Activated CD4-positive, CD25-positive, alpha-beta regulatory T cell treated with anti-CD3 and anti-CD28 coated beads, Interleukin-2, amount 50 U/mL, for 72 hours (primary cell): ENCODE data around the gene TRPM2.

Experiments used
- DNase-seq: peaks from one replicate; pipeline ENCODE4 v3.0.0; 2021

The TRPM2 gene

DNA sequence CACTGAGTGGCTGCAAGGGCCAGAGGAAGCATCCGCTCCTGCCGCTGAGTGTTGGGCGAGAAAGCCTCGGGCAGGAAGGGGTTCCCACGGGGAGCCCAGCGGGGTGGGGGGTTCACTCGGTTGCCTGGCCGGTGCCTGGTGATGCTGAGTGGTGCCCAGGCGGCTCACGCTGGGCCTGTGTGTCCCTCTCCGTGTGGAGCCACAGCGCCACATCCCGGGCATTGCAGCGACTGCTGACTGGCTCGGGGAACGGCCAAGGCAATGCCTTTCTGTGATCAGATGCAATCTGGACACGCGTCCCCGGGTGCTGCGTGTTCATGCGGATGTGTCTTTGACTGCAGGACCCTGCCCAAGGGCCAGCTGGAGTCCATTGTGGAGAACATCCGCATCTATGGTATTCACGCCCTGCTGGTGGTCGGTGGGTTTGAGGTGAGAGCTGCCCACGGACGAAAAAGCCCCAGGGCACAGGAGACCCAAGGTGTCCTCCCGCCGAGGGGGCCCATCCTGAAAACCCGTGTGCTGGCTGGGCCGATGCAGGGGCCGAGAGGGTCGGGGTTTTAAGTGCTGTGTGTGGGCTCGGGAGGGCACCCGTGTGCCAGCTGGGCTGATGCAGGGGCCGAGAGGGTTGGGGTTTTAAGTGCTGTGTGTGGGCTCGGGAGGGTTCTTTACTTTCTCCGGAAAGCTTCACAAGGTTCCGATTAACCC, 30.6 kb upstream of the TRPM2 start:
- DNase-seq: no peak

DNA sequence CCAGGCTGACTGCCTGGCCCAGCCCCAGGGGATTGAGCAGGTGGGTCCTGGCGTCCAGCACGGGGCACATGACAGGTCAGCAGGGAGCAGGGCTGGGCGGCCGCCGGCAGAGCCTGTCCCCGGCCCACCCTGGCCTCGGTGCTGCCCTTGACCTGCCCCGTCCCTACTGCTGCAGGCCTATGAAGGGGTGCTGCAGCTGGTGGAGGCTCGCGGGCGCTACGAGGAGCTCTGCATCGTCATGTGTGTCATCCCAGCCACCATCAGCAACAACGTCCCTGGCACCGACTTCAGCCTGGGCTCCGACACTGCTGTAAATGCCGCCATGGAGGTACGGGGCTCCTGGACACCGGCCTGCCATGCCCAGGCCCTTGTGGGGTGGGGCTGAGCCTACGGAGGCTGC, 29.8 kb upstream of the TRPM2 start:
- no peak for DNase-seq

DNA sequence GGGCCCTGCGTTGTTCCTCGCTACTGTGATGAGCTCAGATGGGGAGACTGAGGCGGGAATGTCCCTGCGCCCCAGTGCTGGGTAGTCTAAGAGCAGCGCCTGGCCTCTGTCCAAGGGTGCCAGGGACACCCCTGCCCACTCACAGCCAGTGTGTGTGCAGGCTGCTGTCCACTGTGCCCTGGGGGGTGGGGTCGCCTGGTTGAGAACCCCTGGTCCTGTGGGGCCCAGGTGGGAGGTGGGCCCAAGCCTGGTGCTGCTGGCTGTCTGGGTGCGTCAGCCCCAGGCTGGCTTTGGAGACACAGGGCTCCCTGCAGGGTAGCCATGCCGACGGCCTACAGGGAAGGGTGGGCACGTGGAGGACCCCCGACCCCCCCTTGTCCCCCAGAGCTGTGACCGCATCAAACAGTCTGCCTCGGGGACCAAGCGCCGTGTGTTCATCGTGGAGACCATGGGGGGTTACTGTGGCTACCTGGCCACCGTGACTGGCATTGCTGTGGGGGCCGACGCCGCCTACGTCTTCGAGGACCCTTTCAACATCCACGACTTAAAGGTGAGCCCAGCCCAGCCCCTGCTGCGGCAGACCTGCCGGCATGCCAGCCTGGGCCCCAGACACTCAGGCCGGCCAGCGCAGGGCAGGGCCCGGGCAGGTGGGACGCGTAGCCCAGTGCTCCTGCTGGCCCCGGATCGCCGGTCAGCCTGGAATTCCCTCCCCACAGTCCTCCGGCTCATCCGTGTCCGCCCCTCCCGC, 29.1 kb upstream of the TRPM2 start:
- DNase-seq: no peak

DNA sequence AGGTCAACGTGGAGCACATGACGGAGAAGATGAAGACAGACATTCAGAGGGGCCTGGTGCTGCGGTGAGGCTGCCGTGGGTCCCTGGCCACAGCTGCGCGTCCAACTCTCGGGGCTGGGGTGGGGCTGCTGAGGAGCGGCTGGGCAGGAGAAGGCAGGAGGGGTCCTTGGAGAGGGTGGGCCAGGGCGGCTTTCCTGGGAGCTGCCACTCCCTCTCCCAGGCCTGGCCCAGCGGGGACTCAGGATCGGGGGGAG, 28.6 kb upstream of the TRPM2 start:
- DNase-seq: no peak

DNA sequence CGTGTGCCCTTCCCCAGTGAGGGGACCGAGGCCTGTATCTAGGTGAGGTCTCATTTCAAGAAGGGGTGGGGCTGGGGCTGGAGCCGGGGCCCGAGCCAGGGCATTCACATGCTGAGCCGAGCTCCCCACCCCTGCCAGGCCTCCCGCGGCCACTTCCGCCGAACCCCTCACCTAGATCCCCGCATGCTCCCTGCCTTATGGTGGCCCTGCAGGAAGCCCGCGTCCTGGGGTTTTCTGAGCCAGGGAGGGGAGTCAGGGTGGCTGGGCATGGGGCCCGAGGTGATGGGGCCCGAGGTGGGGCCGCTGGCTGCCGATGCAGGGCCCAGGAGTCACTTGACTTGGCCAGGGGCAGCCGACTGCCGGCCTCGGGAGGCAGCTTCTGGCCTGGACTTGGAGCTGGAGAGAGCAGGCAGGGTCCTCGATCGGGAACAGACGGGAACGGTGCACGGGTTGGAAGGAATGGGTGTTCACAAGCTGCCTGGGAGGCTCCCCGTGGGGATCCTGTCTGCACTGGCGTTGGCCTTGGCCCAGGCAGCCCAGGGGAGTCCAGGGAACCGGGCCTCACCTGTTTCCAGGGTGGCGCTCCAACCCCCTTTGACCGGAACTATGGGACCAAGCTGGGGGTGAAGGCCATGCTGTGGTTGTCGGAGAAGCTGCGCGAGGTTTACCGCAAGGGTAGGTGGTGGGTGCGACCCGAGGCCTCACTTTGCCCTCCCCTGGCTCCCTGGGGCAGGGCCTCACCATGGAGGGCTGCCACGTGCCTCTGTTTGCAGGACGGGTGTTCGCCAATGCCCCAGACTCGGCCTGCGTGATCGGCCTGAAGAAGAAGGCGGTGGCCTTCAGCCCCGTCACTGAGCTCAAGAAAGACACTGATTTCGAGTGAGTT, 27.8 kb upstream of the TRPM2 start:
- no peak for DNase-seq

DNA sequence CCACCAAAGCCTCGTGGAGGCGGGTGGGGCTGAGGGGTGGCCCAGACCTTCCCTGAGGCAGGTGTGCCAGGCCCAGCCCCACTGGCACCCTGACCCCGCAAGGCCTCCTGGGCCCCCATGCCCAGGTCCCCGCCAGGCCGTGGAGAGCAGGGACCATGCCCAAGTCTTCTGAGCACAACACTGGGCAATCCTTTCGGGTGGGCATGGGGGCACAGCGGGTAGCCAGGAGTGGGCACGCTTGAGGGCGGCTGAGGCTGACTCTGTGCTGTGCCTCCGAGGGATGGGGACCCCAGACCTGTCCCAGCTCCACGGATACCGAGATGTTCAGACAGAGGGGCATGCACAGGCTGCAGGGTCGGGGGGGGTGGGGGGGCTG, 27.2 kb upstream of the TRPM2 start:
- no peak for DNase-seq

DNA sequence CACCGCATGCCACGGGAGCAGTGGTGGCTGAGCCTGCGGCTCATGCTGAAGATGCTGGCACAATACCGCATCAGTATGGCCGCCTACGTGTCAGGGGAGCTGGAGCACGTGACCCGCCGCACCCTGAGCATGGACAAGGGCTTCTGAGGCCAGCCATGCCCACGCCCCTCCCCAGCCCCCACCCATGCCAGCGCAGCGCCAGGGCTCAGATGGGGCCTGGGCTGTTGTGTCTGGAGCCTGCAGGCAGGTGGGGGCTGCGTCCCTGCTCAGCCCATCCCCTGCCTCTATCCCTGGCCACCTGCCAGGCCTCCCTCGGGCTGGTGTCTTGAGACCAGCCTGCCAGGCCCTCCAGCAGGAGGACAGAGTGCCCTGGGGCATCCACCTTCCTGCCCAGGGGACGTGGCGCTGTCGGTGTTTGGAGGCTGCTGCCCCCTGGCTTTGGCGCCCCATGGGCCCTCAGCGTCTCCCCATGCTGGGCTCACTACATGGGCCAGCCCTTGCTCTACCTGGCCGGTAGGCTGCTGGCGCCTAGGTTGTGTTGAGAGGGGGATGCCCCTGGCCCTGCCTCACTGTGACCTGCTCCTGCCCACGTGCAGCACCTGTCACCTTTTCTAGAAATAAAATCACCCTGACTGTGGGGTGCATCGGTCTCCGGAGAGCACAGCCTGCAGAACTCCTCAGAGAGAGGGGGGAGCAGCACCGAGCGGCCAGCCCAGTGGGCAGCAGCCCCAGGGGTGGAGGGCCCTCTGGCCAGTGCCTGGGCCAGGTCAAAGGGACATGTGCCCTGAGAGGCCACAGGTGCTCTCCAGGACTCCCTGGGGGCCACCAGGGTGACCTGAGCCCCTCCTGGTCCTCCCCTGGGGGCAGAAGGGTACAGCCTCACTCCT, 26.5 kb upstream of the TRPM2 start:
- no peak for DNase-seq

DNA sequence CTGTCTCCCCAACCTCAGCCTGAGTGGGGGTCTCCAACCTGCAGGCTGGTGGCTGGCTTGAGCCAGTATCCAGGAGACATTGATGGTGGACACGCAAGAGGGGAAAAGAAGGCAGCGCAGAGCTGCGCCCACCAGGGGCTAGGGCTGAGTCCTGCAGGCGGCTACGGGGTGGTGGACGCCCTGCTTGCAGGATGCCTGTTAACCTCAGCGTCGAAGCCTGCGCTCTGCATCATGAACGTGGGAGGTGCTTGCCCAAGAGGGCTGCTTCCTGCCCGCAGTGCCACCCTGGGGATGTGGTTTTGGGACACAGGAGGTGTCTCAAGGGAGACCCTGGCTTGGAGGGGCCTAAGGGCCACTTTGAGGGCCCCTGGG, 25.8 kb upstream of the TRPM2 start:
- DNase-seq: no peak

DNA sequence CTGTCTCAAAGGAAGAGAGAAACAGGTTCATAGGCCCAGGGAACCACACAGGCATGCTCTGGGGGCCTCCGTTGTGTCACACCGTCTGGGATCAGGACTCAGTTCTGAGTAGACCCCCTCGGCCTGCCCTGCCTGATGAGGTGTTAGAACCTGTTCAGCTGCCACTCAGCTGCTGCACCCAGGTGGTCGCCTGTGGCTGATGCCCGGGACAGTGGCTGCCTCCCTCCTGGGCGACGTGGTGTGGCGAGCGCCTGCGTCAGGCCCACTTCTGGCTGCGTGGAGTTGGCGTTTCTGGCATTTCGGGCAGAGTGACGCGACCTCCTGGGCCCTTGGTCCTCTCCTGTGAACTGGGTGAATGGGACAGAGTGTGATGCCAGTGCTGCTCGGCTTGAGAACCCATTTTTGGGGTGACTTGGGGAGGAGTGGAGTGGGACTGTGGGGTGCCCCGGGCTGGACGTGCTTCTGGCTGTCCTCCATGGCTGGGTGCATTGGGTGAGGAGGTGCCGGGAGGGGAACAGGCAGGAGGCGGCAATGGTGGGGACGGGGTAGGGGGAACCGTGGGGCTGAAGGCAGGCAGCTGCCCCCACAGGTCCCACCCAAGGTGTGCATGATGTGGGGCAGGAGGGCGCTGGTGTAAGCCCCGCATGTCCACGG, 25.1 kb upstream of the TRPM2 start:
- no peak for DNase-seq

DNA sequence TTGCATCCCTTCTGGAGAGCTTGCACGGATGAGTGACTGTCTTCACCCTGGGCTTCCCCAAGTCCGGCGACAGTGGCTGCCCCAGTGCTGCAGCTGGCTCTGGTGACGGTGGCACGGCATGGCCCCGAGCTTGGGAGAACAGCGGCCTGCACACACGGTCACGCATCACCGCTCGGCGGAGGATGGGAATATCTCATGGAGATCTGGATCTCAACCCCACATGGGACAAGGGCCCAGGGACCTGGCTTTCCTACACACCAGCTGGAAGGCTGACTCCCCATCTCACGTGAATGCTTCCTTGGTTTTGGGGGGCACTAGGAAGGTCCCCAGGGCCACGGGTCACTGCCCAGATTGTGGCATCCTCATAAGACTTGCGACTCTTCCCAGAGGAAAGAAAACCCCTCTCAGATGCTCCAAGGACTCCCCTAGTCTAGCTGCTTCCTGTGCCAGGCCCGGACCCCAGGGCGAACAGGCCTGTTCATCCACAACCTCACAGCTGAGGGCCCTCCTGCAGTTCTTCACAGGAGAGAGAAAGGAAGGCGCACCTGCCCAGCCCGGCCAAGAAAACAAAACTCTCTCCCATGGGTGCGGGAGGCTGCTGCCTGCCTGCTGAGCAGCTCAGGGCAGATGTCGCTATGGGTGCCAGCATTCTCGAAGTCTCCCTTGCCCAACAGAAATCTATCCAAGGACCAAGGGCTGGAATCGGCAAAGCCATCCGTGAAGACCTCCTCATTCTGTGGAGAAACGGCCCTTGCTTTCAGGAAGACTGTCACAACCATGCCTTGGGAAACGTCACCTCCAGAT, 24.1 kb upstream of the TRPM2 start:
- DNase-seq: no peak

DNA sequence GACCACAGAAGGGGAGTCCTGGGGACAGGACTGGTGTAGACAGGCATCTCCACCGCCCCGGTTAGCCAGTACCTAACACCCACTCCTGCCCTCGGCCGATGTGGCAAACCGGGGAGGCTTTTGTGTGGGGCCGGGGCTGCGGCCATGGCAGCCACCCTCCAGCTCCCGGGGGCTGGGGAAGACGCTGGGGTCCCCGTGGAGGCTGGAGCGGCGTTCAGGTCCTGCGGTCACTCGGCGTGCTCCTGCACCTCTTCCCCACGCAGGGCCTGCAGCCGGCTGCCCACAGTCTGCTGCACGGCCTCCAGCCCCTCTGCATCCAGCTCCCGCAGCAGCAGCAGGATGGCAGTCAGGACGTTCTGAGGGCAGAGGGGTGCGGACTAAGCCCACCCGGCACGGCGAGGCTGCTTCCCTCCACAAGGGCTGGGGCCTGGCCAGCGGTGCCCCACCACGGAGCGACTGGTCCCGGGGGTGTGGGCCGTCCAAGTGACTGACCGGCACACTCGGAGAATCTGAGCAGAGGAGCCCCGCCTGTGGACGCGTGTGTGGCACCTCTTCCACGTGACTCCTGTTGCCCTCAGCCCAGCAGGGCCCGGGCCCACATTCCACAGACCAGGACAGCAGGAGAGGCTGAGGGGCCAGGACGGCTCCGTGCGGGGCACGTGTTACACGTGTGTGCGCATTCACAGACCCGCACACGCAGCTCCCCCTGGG, 23.3 kb upstream of the TRPM2 start:
- DNase-seq: no peak

DNA sequence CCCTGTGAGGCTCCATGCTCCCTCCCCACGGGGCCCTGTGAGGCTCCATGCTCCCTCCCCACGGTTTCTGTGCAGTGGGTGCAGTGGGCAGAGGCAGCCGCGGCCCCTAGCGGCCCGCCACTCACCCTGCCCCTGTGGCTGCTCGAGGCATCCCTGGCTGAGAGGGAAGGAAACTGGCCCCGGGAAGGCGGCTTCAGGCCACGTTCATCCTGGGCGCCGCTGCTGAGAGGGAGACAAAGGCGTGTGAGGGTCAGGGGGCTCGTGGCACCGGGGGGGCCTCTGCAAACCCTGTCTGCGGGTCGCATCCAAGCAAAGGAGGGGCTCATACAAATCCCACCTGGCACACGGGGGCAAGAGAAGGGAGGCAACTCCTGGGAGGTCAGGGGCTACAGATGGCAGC, 22.7 kb upstream of the TRPM2 start:
- no peak for DNase-seq

DNA sequence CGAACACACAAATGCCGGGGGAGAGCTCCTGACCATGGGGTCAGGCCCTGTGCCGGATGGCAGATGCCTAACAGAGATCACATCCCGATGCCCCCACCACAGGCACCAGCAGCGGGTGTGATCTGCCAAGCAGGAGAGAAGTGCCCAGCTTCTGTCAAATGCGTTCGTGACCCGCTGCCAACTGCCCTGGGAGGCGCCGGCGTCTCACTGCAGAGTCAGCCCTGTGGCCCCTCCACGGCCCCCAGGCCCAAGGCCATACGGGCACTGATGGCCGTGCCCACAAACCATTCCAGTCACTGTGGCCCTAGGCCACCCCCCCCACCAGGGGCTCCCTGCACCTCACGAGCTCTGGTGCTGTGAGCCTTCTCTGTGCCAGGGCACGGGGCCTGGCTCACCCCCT, 22.2 kb upstream of the TRPM2 start:
- DNase-seq: no peak

DNA sequence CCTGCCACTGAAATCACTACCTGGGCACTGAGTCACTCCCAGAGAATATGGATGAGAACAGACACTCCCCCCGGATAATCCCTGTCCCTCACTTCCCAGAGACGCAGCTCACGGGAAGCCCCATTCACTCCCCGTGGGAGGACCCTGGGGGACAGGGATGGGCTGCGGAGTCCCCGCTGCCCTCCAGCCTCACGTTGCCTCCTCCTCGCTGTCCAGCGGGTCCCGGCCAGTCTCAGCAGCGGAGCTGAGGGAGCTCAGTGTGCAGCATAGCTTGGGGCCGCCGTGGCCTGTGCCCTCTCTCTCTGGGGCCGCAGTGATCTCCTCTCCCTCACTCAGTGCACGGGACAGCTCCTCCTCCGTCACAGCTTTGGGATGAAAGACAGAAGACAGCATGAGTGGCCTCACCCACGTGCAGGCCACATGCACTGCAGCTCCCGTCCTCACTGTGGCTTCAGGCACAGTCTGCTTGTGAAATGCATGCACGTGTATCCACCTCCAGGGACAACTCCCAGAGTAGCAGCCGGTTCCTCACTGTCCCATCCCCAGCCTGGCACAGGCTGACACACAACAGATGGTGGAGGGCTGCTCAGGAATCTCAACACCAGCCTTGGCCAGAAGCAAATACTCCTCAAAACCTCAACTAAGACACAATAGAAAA, 21.6 kb upstream of the TRPM2 start:
- DNase-seq: no peak

DNA sequence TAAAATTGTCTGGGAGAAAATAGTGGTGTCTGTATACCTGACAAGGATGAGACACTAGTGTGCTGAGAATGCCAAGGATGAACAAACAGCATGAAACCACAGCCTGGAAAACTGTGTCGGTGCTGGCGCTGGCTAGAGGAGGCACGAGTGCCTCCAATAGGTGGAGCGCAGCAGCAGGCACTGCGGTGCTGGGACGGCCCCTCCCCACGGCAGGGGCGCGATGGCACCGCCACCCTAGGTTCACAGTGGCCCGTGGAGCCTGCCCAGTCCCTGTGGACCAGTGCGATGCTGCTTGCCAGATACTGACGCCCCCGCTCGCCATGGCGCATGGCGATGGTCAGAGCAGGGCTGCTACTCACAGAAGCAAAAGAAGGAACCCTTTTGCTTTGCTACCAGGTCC, 21.0 kb upstream of the TRPM2 start:
- DNase-seq: no peak

DNA sequence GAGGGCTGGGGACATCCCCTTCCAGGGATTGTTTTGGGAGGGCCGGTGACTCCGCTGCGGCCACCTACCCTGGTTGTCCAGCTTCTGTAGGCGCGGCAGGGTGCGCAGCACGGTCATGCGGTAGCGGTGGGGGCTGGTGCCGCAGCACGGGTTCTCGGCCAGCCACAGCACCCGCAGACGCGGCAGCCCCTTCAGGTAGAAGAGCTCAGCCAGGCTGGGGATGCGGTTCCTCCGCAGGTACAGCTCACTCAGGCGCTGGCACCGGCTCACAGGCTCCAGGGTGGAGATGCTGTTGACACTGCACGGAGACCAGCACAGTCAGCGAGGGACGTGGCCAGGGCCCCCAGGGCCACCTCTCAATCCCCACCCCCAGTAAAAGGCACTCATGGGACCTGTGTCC, 20.5 kb upstream of the TRPM2 start:
- DNase-seq: no peak

DNA sequence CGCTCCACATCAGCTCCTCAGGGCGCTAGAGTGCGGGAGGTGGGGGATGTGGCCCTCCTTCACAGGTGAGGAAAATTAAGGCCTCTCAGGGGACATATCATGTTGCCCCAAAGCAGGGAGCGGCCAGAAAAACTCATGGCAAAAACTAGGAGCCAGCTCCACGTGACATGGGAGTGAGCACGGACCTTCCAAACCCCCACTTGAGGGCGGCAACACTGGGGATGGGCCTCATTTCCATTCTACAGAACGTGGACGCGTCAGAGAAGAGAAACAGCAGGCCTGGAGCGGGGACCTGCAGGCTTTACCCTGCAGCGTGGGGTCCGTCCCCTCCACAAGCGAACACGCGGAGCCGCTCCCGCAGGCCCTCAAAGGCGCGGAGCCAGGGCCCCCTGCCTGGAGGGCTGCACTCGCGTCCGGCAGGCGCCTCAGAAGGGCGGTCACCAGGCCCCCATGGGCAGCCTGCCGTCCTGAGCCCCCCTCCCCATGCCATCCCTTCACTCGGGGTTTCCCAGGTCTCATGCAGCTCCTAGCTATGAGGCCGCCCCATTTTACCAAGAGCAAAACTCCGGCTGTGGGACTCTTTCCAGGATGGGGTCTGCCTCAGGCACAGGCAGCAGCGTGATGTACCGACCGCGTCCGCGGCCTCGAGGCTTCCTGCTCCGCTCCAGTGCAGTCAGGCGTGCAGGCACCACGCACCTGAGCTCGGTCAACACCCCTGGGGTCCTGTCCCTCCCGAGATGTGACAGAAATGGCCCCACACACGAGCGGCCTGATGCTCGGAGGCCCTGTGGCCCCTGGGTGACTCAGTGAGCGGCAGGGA, 19.7 kb upstream of the TRPM2 start:
- DNase-seq: no peak

DNA sequence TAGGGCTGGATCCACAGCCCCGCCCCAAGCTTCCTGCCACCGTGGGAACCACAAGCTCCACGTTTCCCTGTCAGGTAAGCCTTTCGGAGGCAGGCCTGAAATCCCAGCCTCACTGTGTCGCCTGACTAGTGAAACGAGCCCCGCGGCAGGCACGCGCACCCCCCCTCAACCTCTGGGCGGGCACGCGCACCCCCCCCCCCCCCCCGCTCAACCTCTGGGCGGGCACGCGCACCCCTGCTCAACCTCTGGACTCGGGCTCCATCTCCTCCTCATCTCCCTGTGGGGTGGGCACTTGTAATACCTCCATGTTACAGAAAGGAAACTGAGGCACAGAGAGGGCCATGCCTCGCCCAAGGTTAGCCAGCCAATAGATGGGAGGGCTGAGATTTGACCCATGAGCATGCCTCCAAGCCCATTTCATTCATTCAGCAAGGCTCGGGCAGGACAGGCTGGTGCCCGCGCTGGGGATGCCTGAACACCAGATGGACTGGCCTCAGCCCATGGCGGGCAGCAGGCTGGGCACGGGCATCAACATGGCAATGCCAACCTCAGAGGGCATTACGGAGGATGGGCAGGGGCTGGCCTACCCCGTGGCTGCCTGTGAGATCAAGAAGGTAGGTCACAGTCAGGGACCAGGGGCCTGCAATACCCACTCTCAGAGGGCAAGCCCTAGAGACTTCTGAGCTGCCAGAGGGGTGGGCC, 18.9 kb upstream of the TRPM2 start:
- DNase-seq: no peak
